Activated T-cell treated with anti-CD3 and anti-CD28 coated beads, Interleukin-2, amount 50 U/mL, for 1 hour (primary cell): Measurements from ENCODE around the gene CAMTA1.

Experiments used
- DNase-seq: peaks from one replicate; pipeline ENCODE4 v3.0.0-alpha.2; 2020

The CAMTA1 gene

GRCh38 chr1:7639435-7640131 lies 854.3 kb downstream of the CAMTA1 start:
- no peak for DNase-seq

- no peak for DNase-seq
These were observed 855.1 kb downstream of the CAMTA1 start for GRCh38 chr1:7640350-7640749.

GRCh38 chr1:7640920-7641585 lies 855.8 kb downstream of the CAMTA1 start:
- DNase-seq, result no peak

- no peak for DNase-seq
These were observed 856.5 kb downstream of the CAMTA1 start for GRCh38 chr1:7641587-7642417.

GRCh38 chr1:7642418-7642704 lies 857.1 kb downstream of the CAMTA1 start:
- no peak for DNase-seq

- no peak for DNase-seq
These were observed 857.7 kb downstream of the CAMTA1 start for GRCh38 chr1:7642781-7643529.

DNA sequence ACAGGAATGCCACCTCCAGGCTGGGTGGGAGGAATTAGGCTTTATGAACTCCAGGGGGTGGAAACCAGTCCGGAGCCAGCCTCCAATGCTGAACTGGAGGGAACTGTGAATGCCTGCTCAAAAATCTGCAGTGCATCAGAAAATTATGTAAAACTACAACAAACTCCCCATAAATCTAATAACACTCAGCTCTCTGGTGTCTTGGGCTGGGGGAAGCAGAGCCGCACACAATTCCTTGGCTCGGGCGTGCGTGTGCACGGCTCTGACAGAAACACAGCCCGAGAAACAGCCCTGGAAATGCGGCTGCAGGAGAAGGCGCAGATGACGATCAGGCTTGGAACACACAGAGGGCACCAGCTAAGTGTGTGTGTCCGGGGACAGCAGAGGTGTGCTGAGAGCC lies 858.3 kb downstream of the CAMTA1 start:
- DNase-seq, result no peak

DNA sequence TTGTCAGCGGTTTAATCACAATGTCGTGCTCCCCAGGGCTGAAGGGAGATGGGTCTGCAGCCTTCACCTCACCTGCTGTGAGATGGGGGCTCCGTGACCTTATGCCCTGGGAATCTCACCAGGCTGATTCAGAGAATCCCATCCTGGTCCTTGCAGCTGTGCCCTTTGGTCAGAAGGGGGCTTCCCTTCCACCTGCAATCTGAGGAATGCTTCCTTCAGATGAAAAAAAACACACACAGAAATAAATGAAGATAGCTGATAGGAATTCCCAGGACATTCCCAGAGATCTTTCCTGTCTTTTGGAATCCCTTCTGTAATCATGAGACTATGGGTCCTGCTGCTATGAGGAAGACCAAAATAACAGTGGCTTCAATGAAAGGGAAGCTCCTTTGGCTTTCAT lies 858.8 kb downstream of the CAMTA1 start:
- DNase-seq, result no peak

- DNase-seq, result no peak
These were observed 859.9 kb downstream of the CAMTA1 start for GRCh38 chr1:7644961-7645750.

DNA sequence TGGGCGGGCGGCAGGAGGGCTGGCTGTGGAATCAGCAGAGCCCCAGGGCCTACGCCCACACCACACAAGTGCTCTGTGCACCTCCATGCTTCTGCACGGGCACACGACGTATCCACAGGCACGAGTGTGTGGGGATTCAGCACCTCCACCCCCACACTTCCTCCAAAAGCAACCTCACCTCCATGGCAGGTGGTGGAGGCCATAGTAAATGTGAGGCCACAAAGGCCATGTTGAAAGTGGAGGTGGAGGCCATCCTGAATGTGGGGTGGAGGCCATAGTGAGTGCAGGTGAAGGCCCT lies 860.4 kb downstream of the CAMTA1 start:
- no peak for DNase-seq

GRCh38 chr1:7646164-7646563 lies 860.9 kb downstream of the CAMTA1 start:
- DNase-seq, result no peak

DNA sequence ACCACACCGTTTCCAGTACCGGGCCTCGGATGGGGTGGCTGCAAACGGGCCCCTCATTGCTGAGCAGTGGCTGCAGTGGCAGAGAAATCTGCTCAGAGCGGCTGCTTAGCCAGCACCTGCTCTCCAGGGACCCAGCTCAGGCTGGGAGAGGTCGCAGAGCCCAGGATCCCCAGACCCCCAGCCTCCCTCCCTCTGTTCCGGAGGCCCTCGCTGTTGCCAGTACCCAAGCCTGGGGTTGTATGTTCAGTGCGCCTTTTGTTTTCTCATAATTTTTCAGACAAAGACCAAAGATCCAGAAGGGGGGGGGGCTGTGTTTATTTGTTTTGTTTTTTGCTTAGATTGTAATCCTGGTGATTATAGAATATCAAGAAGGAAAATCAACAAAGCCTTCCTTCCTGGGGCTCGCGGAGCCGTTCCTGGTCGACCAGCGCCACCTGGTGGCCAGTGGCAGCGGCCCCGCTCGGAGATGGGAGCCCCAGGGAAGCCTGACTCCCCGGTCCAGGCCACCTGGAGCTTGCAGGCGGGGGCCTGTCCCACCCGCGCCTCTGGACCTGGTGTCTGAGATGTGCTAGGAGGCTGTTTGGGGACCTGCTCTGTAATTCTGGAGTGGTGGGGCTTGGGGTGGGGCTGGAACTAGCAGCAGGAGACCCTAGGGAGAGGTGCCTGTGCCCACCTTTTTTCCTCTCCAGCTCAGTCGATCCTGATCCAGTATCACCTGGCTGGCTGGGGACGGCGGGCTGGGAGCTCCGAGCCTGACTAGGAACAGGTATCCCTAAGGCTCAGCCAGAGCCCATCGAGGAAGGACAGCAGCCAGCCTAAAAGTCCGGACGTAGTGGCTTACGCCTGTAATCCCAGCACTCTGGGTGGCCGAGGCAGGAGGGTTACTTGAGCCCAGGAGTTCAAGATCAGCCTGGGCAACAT lies 862.0 kb downstream of the CAMTA1 start:
- peak; percentile 74 for DNase-seq

GRCh38 chr1:7648761-7649384 lies 863.6 kb downstream of the CAMTA1 start:
- DNase-seq, result no peak

GRCh38 chr1:7650801-7651200 lies 865.5 kb downstream of the CAMTA1 start:
- DNase-seq, result no peak

DNA sequence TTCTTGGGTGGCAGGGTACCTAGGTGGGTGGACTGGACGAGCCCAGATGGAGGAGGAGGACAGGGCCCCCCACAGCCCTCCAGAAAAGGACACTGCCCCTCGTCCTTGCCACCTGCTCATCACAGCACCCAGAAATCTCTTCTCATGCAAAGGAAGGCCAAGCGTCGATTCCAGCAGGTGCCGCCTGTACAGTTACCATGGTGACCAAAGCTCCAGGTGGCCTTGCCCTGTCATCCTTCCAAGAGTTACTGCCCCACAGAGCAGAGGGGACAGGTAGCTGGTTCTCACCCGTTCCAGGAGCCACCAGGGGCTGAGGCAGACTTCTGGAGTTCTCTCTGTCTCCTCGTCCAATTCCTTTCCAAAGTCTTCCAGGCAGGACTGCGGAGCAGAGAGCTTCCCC lies 865.9 kb downstream of the CAMTA1 start:
- DNase-seq, result no peak

DNA sequence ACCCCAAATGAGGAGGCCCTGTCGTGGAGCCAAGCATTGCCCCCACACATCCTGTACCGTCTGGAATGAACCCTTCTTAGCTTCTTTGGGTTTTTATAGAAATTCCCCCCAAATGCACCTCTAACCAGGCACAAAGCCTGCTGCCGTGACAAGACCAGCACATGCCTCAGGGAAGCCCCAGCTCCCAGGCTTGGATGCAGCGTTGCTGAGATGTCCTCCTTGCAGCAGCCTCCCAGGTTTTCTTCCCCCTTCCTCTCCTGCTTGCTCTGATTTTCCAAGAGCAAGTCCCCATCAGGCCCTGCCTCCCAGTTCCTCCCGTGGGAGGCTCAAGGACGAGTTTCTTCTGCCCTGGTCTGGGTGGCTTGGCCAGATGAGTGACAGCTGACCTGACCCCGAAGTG lies 866.8 kb downstream of the CAMTA1 start:
- no peak for DNase-seq

DNA sequence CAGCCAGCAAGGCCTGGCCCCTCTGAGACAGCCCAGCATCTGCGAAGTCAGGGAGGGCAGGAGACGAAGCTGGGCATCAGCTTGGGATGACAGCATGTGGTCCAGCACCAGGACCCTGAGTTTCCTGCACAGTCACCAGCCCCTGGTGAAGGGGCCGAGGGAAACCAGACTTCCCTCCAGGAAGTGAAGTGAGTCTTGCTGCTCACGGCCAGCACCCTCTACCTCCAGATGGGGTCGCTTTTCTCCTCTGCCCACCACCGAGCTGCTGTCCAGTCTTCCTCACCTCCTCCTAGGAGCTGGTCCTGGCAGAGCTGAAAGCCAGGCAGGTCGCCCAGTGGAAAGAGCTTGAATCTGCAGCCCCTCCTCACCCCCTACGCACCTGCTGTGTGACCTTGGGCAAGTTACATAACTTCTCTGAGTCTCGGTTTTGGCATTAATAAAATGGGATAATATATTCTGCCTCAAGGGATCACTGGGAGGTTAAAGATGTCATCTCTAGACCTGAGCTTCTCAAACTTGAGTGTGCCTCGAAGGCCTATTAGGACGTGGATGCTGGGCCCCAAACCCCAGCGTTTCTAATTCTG lies 867.4 kb downstream of the CAMTA1 start:
- no peak for DNase-seq

DNA sequence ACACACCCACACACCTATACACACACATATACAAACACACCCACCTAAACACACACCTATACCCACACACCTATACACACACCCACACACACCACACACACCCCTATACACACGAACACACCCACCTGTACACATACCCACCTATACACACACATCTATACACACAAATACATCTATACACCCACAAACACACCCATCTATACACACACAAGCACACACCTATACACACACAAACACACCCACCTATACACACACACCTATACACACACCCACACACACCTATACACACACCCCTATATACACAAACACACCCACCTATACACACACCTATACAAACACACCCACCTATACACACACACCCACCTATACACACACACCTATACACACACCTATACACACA lies 869.5 kb downstream of the CAMTA1 start:
- DNase-seq, result no peak

DNA sequence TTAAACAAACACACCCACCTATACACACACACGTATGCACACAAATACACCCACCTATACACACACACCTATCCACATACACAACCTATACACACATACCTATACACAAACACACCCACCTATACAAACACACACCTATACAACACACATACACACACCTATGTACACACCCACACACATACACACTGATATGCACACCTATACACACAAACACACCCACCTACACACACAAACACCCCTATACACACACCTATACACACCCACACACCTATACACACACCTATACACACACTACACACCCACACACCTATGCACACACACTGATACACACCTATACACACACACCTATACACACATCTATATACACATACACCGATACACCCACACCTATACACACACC lies 870.1 kb downstream of the CAMTA1 start:
- DNase-seq, result no peak

GRCh38 chr1:7656557-7657215 lies 871.4 kb downstream of the CAMTA1 start:
- DNase-seq, result no peak
